HEK293 (cell line): ENCODE measurements around the gene LEMD1.

Experiments used
- CTCF ChIA-PET: fragments of 350-600 bp; formaldehyde crosslinking; extraction: SDS; loops from one replicate; lab custom pipeline; 2021; ENCODE audit warnings: antibody characterized with exemption; lab: Yijun Ruan, JAX
- POLR2A ChIA-PET: fragments of 300-600 bp; formaldehyde crosslinking; extraction: SDS; loops from one replicate; lab custom pipeline; 2020; ENCODE audit warnings: antibody characterized with exemption, inconsistent platforms; lab: Yijun Ruan, JAX
- H3K27ac ChIP-seq: fragments of 200-500 bp; sonication (Bioruptor generic); 2 replicates; pipeline ENCODE4 v1.5.1; 2014; ENCODE audit warnings: low read depth, low read length, control low read depth, inconsistent platforms; ENCODE audit errors: extremely low read depth
- H3K36me3 ChIP-seq, 2 experiments: fragments of 200-500 bp in 1 of 2; sonication (Bioruptor generic) in 1 of 2; 1 replicate in 1 of 2; 2 replicates in 1 of 2; pipeline ENCODE4 v1.5.1; 2014 to 2017; ENCODE audit warnings: inconsistent platforms in 2 of 2, low read length in 2 of 2; ENCODE audit not compliant: control insufficient read depth in 2 of 2, insufficient read depth in 1 of 2
- H3K4me1 ChIP-seq: fragments of 200-500 bp; sonication (Bioruptor generic); 2 replicates; pipeline ENCODE4 v1.5.1; 2014; ENCODE audit warnings: mild to moderate bottlenecking, low read length, inconsistent platforms; ENCODE audit not compliant: control insufficient read depth, insufficient read depth
- H3K4me3 ChIP-seq: 2 replicates; pipeline ENCODE4 v1.5.1; 2011; ENCODE audit warnings: low read depth, mild to moderate bottlenecking, control low read depth, low read length, moderate library complexity
- H3K9me3 ChIP-seq: fragments of 200-500 bp; sonication (Bioruptor generic); 2 replicates; pipeline ENCODE4 v1.5.1; 2014; ENCODE audit warnings: low read depth, low read length, inconsistent platforms; ENCODE audit not compliant: control insufficient read depth, insufficient read depth
- BCL11B ChIP-seq: fragments of 450-650 bp; formaldehyde crosslinking; IDR thresholded peaks from 2 replicates; pipeline ENCODE4 v1.5.1; 2016; ENCODE audit warnings: low read depth, missing biosample characterization, missing genetic modification characterization
- EGR2 ChIP-seq: fragments of 450-650 bp; formaldehyde crosslinking; IDR thresholded peaks from 2 replicates; pipeline ENCODE4 v1.5.1; 2016; ENCODE audit warnings: low read depth, missing biosample characterization, missing genetic modification characterization
- GLIS1 ChIP-seq: fragments of 450-650 bp; formaldehyde crosslinking; IDR thresholded peaks from 2 replicates; pipeline ENCODE4 v1.5.1; 2016; ENCODE audit warnings: missing biosample characterization, missing genetic modification characterization
- GLIS2 ChIP-seq: fragments of 450-650 bp; formaldehyde crosslinking; IDR thresholded peaks from 2 replicates; pipeline ENCODE4 v1.5.1; 2016; ENCODE audit warnings: missing biosample characterization, missing genetic modification characterization
- RBAK ChIP-seq: fragments of 450-650 bp; formaldehyde crosslinking; IDR thresholded peaks from 2 replicates; pipeline ENCODE4 v1.5.1; 2016; ENCODE audit warnings: missing biosample characterization, missing genetic modification characterization
- SP7 ChIP-seq: fragments of 450-650 bp; formaldehyde crosslinking; IDR thresholded peaks from 2 replicates; pipeline ENCODE4 v1.5.1; 2016; ENCODE audit warnings: missing biosample characterization, missing genetic modification characterization
- TCF7L2 ChIP-seq: IDR thresholded peaks from 2 replicates; pipeline ENCODE4 v1.6.1; 2011; ENCODE audit warnings: low read depth, mild to moderate bottlenecking, inconsistent platforms, low read length, moderate library complexity, borderline replicate concordance
- ZFHX2 ChIP-seq: fragments of 450-650 bp; formaldehyde crosslinking; conservative IDR thresholded peaks from 2 replicates; pipeline ENCODE4 v1.5.1; 2016; ENCODE audit warnings: missing biosample characterization, missing genetic modification characterization
- ZNF157 ChIP-seq: fragments of 450-650 bp; formaldehyde crosslinking; IDR thresholded peaks from 2 replicates; pipeline ENCODE4 v1.5.1; 2016; ENCODE audit warnings: missing biosample characterization, missing genetic modification characterization
- ZNF341 ChIP-seq: fragments of 450-650 bp; formaldehyde crosslinking; IDR thresholded peaks from 2 replicates; pipeline ENCODE4; 2016; ENCODE audit warnings: low read depth, missing biosample characterization, missing genetic modification characterization
- ZNF394 ChIP-seq: fragments of 450-650 bp; formaldehyde crosslinking; IDR thresholded peaks from 2 replicates; pipeline ENCODE4 v1.5.1; 2016; ENCODE audit warnings: missing biosample characterization, missing genetic modification characterization, mild to moderate bottlenecking, moderate library complexity, borderline replicate concordance
- ZNF426 ChIP-seq: fragments of 450-650 bp; formaldehyde crosslinking; IDR thresholded peaks from 2 replicates; pipeline ENCODE4 v1.5.1; 2017; ENCODE audit warnings: missing biosample characterization, missing genetic modification characterization, mild to moderate bottlenecking, inconsistent platforms, moderate library complexity
- ZNF473 ChIP-seq: fragments of 450-650 bp; formaldehyde crosslinking; IDR thresholded peaks from 2 replicates; pipeline ENCODE4 v1.5.1; 2017; ENCODE audit warnings: missing biosample characterization, missing genetic modification characterization
- ZNF624 ChIP-seq: fragments of 450-650 bp; formaldehyde crosslinking; IDR thresholded peaks from 2 replicates; pipeline ENCODE4 v1.5.1; 2017; ENCODE audit warnings: missing biosample characterization, missing genetic modification characterization
- ZNF76 ChIP-seq: fragments of 450-650 bp; formaldehyde crosslinking; IDR thresholded peaks from 2 replicates; pipeline ENCODE4; 2016; ENCODE audit warnings: low read depth, missing biosample characterization, missing genetic modification characterization, borderline replicate concordance
- ZNF768 ChIP-seq: fragments of 450-650 bp; formaldehyde crosslinking; IDR thresholded peaks from 2 replicates; pipeline ENCODE4 v1.5.1; 2018; ENCODE audit warnings: missing biosample characterization, mild to moderate bottlenecking, missing genetic modification characterization
- ZNF776 ChIP-seq: fragments of 450-650 bp; formaldehyde crosslinking; IDR thresholded peaks from 2 replicates; pipeline ENCODE4 v1.5.0; 2017; ENCODE audit warnings: missing biosample characterization, missing genetic modification characterization, borderline replicate concordance
- ZNF792 ChIP-seq: fragments of 450-650 bp; formaldehyde crosslinking; IDR thresholded peaks from 2 replicates; pipeline ENCODE4 v1.5.1; 2016; ENCODE audit warnings: missing biosample characterization, missing genetic modification characterization
- TF ChIP-seq, protein P1 (sequence below): fragments of 450-650 bp; formaldehyde crosslinking; IDR thresholded peaks from 2 replicates; pipeline ENCODE4 v1.5.1; 2016; ENCODE audit warnings: missing biosample characterization, missing genetic modification characterization, low read depth
- TF ChIP-seq, protein P2 (sequence below): fragments of 450-650 bp; formaldehyde crosslinking; IDR thresholded peaks from 2 replicates; pipeline ENCODE4 v1.5.1; 2017; ENCODE audit warnings: missing biosample characterization, missing genetic modification characterization

The LEMD1 gene

DNA sequence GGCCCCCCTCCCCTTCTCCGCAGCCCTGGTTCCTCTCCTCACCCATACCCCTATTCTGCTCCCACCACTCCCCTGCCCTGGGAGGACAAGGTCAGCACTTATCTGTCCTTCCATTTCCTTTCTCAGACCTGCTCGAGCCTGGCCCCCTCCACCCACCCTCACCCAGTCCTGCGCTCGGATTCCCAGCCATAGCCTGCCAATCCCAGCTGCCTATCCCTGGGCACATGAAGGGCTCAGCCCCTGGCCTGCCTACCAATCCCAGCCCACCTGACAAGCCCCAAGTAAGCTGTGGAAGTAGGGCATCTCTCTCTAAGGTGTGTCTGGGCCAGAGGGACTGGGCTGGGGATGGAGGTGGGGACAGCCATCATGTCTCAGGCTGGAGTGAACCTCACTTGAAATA lies 28.6 kb upstream of the LEMD1 start (continued):
- TF ChIP-seq ZNF768 (no peak), ZNF426 (no peak), EGR2 (tag by site-specific recombination) (0 out of 2 replicates have a peak, but pooled peaks have one; percentile 25), RBAK (tag by site-specific recombination) (no peak), ZNF157 (tag by site-specific recombination) (no peak), ZNF473 (tag by site-specific recombination) (no peak), ZNF76 (no peak), SP7 (tag by site-specific recombination) (no peak), BCL11B (tag by site-specific recombination) (no peak), ZNF776 (tag by site-specific recombination) (no peak), GLIS2 (tag by site-specific recombination) (no peak)
- TF ChIP-seq, protein P1, sequence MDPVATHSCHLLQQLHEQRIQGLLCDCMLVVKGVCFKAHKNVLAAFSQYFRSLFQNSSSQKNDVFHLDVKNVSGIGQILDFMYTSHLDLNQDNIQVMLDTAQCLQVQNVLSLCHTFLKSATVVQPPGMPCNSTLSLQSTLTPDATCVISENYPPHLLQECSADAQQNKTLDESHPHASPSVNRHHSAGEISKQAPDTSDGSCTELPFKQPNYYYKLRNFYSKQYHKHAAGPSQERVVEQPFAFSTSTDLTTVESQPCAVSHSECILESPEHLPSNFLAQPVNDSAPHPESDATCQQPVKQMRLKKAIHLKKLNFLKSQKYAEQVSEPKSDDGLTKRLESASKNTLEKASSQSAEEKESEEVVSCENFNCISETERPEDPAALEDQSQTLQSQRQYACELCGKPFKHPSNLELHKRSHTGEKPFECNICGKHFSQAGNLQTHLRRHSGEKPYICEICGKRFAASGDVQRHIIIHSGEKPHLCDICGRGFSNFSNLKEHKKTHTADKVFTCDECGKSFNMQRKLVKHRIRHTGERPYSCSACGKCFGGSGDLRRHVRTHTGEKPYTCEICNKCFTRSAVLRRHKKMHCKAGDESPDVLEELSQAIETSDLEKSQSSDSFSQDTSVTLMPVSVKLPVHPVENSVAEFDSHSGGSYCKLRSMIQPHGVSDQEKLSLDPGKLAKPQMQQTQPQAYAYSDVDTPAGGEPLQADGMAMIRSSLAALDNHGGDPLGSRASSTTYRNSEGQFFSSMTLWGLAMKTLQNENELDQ = no peak

DNA sequence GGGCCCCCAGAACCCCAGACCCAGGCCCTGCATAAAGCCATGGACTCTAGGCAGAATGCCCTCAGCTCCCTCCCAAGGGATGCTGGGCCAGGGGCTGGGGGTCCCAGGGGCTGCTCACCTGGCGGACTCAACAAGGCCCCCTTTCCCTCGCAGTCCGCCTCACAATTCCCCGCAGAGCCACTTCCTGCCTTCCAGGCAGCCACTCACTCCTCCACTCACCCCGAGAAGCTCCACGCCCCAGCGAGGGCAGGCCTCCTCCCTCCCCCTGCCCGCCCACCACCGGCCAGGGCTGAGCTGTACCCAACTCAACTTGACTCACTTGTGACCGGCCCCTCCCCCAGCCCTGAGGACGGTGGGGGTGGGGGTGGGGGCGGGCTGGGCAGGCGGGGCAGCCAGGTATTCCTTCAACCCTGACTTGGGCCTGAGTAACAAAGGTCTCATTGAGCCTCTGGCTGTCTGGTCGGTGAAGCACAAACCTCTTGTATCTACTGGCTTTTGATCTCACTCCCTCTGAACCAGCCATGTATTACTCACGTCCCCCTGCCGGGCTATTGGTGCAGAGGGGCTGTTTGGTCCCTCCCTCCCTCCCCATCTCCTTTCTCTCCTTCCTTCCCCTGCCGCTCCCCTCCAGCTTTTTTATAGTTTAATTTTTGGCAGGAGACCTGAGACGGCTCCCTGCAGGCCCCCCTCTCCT lies 28.0 kb upstream of the LEMD1 start:
- POLR2A ChIA-PET = interaction anchor here (1.8 kb wide), 1 partner anchor 9 kb away, joined by 10 read pairs; no protein-coding TSS in a partner anchor
- Histone ChIP-seq H3K36me3 (no peaks in the 10 kb centered on the region), H3K4me3 (peak overlapping the region; percentile 3), H3K27ac (no peak overlapping the region), H3K9me3 (no peaks in the 10 kb centered on the region), H3K4me1 (no peaks in the 10 kb centered on the region; the same call in 1 of the 2 replicates)
- CTCF ChIA-PET = interaction anchor here (0.7 to 1.6 kb wide), 4 partner anchors 9 to 474 kb away, joined by 3 to 4 read pairs (median 4); no protein-coding TSS in a partner anchor
- TF ChIP-seq GLIS1 (tag by site-specific recombination) = 0 out of 2 replicates have a peak, but pooled peaks have one; percentile 15
- TF ChIP-seq, protein P2, sequence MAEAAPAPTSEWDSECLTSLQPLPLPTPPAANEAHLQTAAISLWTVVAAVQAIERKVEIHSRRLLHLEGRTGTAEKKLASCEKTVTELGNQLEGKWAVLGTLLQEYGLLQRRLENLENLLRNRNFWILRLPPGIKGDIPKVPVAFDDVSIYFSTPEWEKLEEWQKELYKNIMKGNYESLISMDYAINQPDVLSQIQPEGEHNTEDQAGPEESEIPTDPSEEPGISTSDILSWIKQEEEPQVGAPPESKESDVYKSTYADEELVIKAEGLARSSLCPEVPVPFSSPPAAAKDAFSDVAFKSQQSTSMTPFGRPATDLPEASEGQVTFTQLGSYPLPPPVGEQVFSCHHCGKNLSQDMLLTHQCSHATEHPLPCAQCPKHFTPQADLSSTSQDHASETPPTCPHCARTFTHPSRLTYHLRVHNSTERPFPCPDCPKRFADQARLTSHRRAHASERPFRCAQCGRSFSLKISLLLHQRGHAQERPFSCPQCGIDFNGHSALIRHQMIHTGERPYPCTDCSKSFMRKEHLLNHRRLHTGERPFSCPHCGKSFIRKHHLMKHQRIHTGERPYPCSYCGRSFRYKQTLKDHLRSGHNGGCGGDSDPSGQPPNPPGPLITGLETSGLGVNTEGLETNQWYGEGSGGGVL (tag by site-specific recombination) = peak; percentile 92
- TF ChIP-seq TCF7L2 = no peak
- no peak for TF ChIP-seq ZNF394 (tag by site-specific recombination)
- peak; percentile 39; the same call in 1 of the 2 replicates for TF ChIP-seq ZFHX2
- peak; percentile 65; the same call in 1 of the 2 replicates for TF ChIP-seq ZNF341 (tag by site-specific recombination)
- TF ChIP-seq ZNF792 (tag by site-specific recombination) = no peak
- TF ChIP-seq ZNF624 (tag by site-specific recombination) = no peak
